HepG2 (cell line): Measurements from ENCODE around the gene TARDBP. TPM values are rescaled to one million over a fixed set of nuclear protein-coding genes. Genes with fewer than 3 reads are reported as not detected.

ENCODE experiments used
- MTF2 ChIP-seq: sonication (generic); formaldehyde crosslinking; IDR thresholded peaks from 2 replicates; pipeline ENCODE4 v1.5.0; 2020; ENCODE audit warnings: missing genetic modification reagents, borderline replicate concordance
- NFIC ChIP-seq: IDR thresholded peaks from 2 replicates; pipeline ENCODE4 v1.6.1; 2012; ENCODE audit warnings: mild to moderate bottlenecking, low read length, inconsistent platforms
- POLR2A ChIP-seq, 2 experiments: IDR thresholded peaks; 2 replicates each; pipeline ENCODE4 v1.6.1; 2011; ENCODE audit warnings: low read depth in 2 of 2, low read length in 2 of 2, mild to moderate bottlenecking in 1 of 2, moderate library complexity in 1 of 2; ENCODE audit not compliant: insufficient read depth in 1 of 2
- RFX1 ChIP-seq: fragments of 450-650 bp; IDR thresholded peaks from 2 replicates; pipeline ENCODE4 v1.6.1; 2017
- SIX4 ChIP-seq: sonication (generic); formaldehyde crosslinking; IDR thresholded peaks from 2 replicates; pipeline ENCODE4 v1.4.0; 2020; ENCODE audit warnings: missing genetic modification reagents
- SMAD1 ChIP-seq: sonication (generic); formaldehyde crosslinking; IDR thresholded peaks from 2 replicates; pipeline ENCODE4 v1.4.0; 2020; ENCODE audit warnings: missing genetic modification reagents, low read depth, mild to moderate bottlenecking, borderline replicate concordance
- SSRP1 ChIP-seq: IDR thresholded peaks from 2 replicates; pipeline ENCODE4 v1.6.1; 2016; ENCODE audit warnings: control low read depth
- TCF12 ChIP-seq, 2 experiments: fragments of 450-650 bp in 1 of 2; sonication (generic) in 1 of 2; formaldehyde crosslinking in 1 of 2; IDR thresholded peaks; 2 replicates each; pipeline versions ENCODE4 v1.6.1 to v1.8.0; 2017 to 2022; ENCODE audit warnings: antibody characterized with exemption in 1 of 2, mild to moderate bottlenecking in 1 of 2, missing genetic modification reagents in 1 of 2, moderate library complexity in 1 of 2
- TEAD2 ChIP-seq: sonication (generic); formaldehyde crosslinking; IDR thresholded peaks from 2 replicates; pipeline ENCODE4 v1.9.0; 2021; ENCODE audit warnings: missing genetic modification reagents
- THAP11 ChIP-seq: IDR thresholded peaks from 2 replicates; pipeline ENCODE4 v1.6.1; 2016; ENCODE audit warnings: missing biosample characterization, missing genetic modification reagents
- ZFP41 ChIP-seq: sonication (generic); formaldehyde crosslinking; IDR thresholded peaks from 2 replicates; pipeline ENCODE4 v1.4.0; 2020; ENCODE audit warnings: mild to moderate bottlenecking, missing genetic modification reagents, borderline replicate concordance
- ZFY ChIP-seq: sonication (generic); formaldehyde crosslinking; IDR thresholded peaks from 2 replicates; pipeline ENCODE4 v1.4.0; 2020; ENCODE audit warnings: missing genetic modification reagents
- ZNF44 ChIP-seq: sonication (generic); formaldehyde crosslinking; IDR thresholded peaks from 2 replicates; pipeline ENCODE4 v1.5.1; 2020; ENCODE audit warnings: mild to moderate bottlenecking, missing genetic modification reagents
- ZNF768 ChIP-seq: sonication (generic); formaldehyde crosslinking; IDR thresholded peaks from 2 replicates; pipeline ENCODE4 v1.4.0; 2020; ENCODE audit warnings: missing genetic modification reagents
- polyA plus RNA-seq, 8 experiments: library from polyadenylated mRNA; depleted of rRNA in 3 of 8; stranded (reverse) in 7 of 8; unstranded in 1 of 8; fragments of >200 nt; fragmentation: Illumina TruSeq in 4 of 8; extraction: Trizol in 4 of 8; gene quantifications; 2 replicates each; pipeline versions ENCODE4 v1.2.1 to v1.2.3, GENCODE V29; 2011 to 2016; ENCODE audit warnings: low read depth in 4 of 8, missing spikeins in 1 of 8, mixed read lengths in 1 of 8; ENCODE audit not compliant: insufficient read depth in 1 of 8
- total RNA-seq, 5 experiments: library from RNA; depleted of rRNA; stranded (reverse); fragments of >200 nt; fragmentation: Illumina TruSeq; extraction: Trizol; gene quantifications; 2 replicates each; pipeline ENCODE4 v1.2.3, GENCODE V29; 2016; ENCODE audit warnings: low read depth in 1 of 5
- TF ChIP-seq, protein P1 (sequence below): sonication (generic); formaldehyde crosslinking; conservative IDR thresholded peaks from 2 replicates; pipeline ENCODE4 v1.8.0; 2022; ENCODE audit warnings: missing genetic modification reagents
- TF ChIP-seq, protein P2 (sequence below), 2 experiments: fragments of 450-650 bp in 1 of 2; sonication (generic) in 1 of 2; formaldehyde crosslinking in 1 of 2; IDR thresholded peaks; 2 replicates each; pipeline versions ENCODE4 v1.6.1 to v1.8.0; 2016 to 2022; ENCODE audit warnings: antibody characterized with exemption in 1 of 2, mild to moderate bottlenecking in 1 of 2, missing genetic modification reagents in 1 of 2
- TF ChIP-seq, protein P3 (sequence below): sonication (generic); formaldehyde crosslinking; IDR thresholded peaks from 2 replicates; pipeline ENCODE4 v1.4.0; 2020; ENCODE audit warnings: mild to moderate bottlenecking, missing genetic modification reagents
- TF ChIP-seq, protein P4 (sequence below): IDR thresholded peaks from 2 replicates; pipeline ENCODE4 v1.6.1; 2016

The TARDBP gene
- total and polyA plus RNA-seq, 2 of the 13 experiments (the other 11 are each of a cell fraction or from before 2014, with no cell fraction given): 62.4 to 93.0 TPM

DNA sequence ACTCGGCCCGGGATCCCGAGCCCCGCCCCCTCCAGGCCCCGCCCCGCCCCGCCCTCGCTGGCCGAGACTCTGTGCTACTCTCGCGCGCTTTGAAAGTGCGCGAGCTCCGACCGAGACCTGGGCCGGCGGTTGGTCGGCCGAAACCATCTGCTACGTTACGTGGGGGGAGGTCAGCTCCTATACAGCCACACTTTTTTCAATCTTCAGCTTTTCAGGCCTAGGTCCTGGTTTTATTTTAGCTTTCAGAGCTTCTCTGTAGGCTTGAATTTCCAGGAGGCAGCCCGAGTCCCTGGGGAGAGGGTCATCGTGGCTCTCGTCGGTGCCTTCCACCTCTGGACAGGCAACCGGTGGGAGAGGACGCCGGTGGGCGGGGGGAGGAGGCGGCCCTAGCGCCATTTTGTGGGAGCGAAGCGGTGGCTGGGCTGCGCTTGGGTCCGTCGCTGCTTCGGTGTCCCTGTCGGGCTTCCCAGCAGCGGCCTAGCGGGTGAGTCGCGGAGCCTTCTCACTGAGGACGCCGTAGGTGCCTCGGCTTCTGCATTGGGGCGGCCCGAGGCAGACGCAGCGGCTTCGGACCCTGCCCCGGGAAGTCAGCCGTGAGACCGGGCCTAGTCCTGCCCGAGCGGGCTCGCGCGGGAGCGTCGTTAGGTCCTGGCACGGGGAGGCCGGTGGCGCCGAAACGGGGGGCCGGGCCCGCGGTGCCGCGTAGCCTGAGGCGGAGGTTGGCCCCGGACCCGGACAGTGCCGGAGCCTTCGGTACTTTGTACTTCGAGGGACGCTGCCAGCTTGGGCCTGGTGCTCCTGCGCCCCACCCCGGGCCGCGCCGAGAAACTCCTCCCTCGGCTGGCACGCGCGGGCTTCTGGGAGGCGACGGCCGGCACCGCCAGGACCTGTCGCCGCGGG lies at the start of gene TARDBP (continued):
- no peak for TF ChIP-seq TEAD2
- peak; percentile 83; the same call in 1 of the 2 replicates for TF ChIP-seq SMAD1 (CRISPR knock-in tag)
- TF ChIP-seq, protein P1, sequence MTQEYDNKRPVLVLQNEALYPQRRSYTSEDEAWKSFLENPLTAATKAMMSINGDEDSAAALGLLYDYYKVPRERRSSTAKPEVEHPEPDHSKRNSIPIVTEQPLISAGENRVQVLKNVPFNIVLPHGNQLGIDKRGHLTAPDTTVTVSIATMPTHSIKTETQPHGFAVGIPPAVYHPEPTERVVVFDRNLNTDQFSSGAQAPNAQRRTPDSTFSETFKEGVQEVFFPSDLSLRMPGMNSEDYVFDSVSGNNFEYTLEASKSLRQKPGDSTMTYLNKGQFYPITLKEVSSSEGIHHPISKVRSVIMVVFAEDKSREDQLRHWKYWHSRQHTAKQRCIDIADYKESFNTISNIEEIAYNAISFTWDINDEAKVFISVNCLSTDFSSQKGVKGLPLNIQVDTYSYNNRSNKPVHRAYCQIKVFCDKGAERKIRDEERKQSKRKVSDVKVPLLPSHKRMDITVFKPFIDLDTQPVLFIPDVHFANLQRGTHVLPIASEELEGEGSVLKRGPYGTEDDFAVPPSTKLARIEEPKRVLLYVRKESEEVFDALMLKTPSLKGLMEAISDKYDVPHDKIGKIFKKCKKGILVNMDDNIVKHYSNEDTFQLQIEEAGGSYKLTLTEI: no peak
- no peak for TF ChIP-seq RFX1
- TF ChIP-seq ZFY (CRISPR knock-in tag): peak; percentile 100
- TF ChIP-seq THAP11 (CRISPR knock-in tag): peak; percentile 87
- peak; percentile 80; the same call in 1 of the 2 replicates for TF ChIP-seq ZFP41 (CRISPR knock-in tag)
- 0 out of 2 replicates have a peak, but pooled peaks have one; percentile 27 for TF ChIP-seq SIX4 (CRISPR knock-in tag)
- TF ChIP-seq NFIC: peak; percentile 71; the same call in 1 of the 2 replicates
- TF ChIP-seq, protein P2, sequence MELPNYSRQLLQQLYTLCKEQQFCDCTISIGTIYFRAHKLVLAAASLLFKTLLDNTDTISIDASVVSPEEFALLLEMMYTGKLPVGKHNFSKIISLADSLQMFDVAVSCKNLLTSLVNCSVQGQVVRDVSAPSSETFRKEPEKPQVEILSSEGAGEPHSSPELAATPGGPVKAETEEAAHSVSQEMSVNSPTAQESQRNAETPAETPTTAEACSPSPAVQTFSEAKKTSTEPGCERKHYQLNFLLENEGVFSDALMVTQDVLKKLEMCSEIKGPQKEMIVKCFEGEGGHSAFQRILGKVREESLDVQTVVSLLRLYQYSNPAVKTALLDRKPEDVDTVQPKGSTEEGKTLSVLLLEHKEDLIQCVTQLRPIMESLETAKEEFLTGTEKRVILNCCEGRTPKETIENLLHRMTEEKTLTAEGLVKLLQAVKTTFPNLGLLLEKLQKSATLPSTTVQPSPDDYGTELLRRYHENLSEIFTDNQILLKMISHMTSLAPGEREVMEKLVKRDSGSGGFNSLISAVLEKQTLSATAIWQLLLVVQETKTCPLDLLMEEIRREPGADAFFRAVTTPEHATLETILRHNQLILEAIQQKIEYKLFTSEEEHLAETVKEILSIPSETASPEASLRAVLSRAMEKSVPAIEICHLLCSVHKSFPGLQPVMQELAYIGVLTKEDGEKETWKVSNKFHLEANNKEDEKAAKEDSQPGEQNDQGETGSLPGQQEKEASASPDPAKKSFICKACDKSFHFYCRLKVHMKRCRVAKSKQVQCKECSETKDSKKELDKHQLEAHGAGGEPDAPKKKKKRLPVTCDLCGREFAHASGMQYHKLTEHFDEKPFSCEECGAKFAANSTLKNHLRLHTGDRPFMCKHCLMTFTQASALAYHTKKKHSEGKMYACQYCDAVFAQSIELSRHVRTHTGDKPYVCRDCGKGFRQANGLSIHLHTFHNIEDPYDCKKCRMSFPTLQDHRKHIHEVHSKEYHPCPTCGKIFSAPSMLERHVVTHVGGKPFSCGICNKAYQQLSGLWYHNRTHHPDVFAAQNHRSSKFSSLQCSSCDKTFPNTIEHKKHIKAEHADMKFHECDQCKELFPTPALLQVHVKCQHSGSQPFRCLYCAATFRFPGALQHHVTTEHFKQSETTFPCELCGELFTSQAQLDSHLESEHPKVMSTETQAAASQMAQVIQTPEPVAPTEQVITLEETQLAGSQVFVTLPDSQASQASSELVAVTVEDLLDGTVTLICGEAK (IDR thresholded peaks at IDR 0.05): no peak
- TF ChIP-seq, protein P2 (CRISPR knock-in tag; IDR thresholded peaks at IDR 0.05): peak; percentile 74
- TF ChIP-seq MTF2: no peak
- peak; percentile 89 to 97 for TF ChIP-seq POLR2A (IDR thresholded peaks at IDR 0.05; ENCODE audit: insufficient read depth in 1 of 2, low read depth in 2 of 2, low read length in 2 of 2)
- TF ChIP-seq SSRP1 (CRISPR knock-in tag): no peak
- TF ChIP-seq TCF12 (IDR thresholded peaks at IDR 0.05): no peak
- no peak for TF ChIP-seq TCF12 (CRISPR knock-in tag; IDR thresholded peaks at IDR 0.05)
- TF ChIP-seq, protein P3, sequence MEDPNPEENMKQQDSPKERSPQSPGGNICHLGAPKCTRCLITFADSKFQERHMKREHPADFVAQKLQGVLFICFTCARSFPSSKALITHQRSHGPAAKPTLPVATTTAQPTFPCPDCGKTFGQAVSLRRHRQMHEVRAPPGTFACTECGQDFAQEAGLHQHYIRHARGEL (CRISPR knock-in tag): no peak
- peak; percentile 78; the same call in 1 of the 2 replicates for TF ChIP-seq ZNF768 (CRISPR knock-in tag)
- 0 out of 2 replicates have a peak, but pooled peaks have one; percentile 79 for TF ChIP-seq ZNF44 (CRISPR knock-in tag)
- TF ChIP-seq, protein P4, sequence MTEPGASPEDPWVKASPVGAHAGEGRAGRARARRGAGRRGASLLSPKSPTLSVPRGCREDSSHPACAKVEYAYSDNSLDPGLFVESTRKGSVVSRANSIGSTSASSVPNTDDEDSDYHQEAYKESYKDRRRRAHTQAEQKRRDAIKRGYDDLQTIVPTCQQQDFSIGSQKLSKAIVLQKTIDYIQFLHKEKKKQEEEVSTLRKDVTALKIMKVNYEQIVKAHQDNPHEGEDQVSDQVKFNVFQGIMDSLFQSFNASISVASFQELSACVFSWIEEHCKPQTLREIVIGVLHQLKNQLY (CRISPR knock-in tag): no peak
